GM12891 (cell line): Measurements from ENCODE around the gene ERMARD.

Experiments used
- DNase-seq: peaks from one replicate; pipeline ENCODE4 v3.0.0; 2011; ENCODE audit warnings: low spot score; ENCODE audit not compliant: insufficient read length
- FAIRE-seq: peaks from 2 replicates; lab custom pipeline; 2011; peaks lifted over from hg19 to GRCh38; lab: Jason Lieb, UNC
- PAX5 ChIP-seq: IDR thresholded peaks from 2 replicates; pipeline ENCODE4 v1.6.1; 2011; ENCODE audit warnings: low read length, moderate library complexity, mild to moderate bottlenecking; ENCODE audit not compliant: insufficient read depth, severe bottlenecking
- POLR2A ChIP-seq: IDR thresholded peaks from 2 replicates; pipeline ENCODE4 v1.6.1; 2011; ENCODE audit warnings: low read depth, low read length, control low read depth
- POLR2AphosphoS5 ChIP-seq: IDR thresholded peaks from 2 replicates; pipeline ENCODE4 v1.6.1; 2011; ENCODE audit warnings: low read depth, low read length, control low read depth
- POU2F2 ChIP-seq: IDR thresholded peaks from 2 replicates; pipeline ENCODE4 v1.6.1; 2011; ENCODE audit warnings: low read depth, mild to moderate bottlenecking, control low read depth, low read length, moderate library complexity
- SPI1 ChIP-seq: IDR thresholded peaks from 2 replicates; pipeline ENCODE4 v1.6.1; 2011; ENCODE audit warnings: low read depth, low read length, control low read depth
- TAF1 ChIP-seq: IDR thresholded peaks from 2 replicates; pipeline ENCODE4 v1.6.1; 2011; ENCODE audit warnings: low read depth, low read length, control low read depth

Gene ERMARD

DNA sequence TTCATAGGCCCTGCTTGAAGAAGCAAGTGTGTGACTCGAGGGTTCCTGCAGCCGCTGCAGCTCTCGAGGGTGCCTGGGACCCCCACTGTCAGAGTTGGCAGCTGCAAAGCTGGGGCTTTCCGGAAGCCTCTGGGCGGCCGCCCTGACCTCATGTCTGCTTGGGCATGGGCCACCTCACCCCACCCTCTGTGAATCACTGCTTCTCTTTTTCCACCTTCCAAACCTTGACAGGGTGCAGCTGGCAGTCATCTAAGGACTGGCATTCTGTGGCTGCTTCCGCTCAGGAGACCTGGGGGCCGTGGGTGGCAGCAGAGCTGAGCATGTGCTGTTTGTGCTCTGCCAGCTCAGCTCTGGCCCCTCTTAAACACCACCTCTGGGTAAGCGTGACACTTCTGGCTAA lies 32.0 kb downstream of the ERMARD start:
- FAIRE-seq (no peak), DNase-seq (no peak)
- TF ChIP-seq SPI1 (no peak), POU2F2 (no peak), POLR2AphosphoS5 (no peak), PAX5 (no peak), TAF1 (no peak), POLR2A (no peak)

DNA sequence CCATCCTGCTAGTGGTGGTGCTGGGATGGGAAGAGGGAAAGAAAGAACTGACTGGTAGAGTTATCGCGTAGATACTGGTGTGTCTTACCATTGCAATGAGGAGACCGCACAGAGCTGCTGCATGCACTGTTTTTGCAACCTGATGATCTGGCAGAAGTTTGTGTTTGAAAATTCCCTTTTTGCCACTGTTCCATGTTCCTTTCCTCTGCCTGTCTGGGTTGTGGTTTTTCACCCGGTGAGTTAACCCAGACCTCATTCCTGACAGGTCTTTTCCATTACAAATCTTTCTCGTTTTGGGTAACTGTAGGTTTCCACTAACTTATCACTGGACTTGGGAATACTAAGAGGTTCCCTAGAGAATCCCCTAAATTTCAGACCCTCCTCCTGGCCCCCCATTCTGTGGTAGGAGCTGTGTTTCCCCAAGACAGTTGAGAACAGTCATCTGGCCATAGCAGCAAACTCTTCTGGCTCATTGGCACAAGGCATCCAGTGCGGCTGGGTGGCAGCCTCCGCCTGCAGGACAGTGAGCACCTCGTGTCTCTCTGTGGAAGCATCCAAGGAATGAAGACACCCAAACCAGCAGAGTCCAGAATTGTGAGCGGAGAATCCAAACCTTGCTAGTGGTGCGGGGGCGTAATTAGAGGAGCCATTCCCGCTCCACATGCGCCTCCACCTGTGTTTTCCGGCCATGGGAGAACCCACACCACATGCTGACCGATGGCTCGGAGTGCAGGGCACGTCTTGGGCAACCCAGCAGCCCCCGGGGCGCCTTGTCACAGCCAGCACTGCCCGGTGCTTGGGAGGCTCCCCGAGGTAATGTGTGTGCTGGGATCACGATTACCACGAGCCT lies 32.8 kb downstream of the ERMARD start:
- FAIRE-seq (no peak), DNase-seq (no peak)
- TF ChIP-seq POLR2AphosphoS5 (no peak), POU2F2 (no peak), POLR2A (no peak), TAF1 (no peak)

DNA sequence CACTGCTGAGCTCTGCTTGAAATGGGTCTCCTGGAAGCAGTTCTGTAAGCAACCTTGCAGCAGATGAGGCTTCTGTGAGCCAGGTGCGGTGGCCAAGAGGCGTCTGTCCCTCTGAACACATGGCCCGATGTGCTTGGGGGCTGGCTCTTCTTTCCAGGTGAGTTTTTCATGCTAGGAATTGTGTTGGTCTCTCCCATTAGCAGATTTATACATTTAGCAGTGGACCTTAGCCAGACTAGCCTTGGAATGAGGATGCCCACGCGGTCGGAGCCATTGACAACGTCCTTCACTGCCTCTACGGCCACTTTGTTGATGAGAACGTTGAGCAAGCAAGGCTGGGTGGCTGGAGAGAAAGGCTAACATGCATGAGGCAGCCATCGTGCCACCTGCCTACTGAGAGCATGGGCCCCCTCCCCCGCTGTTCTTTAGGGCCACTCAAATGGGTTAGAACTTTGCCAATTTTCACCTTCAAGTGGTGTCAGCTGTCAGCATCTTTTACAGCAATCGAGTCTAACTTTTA lies 33.5 kb downstream of the ERMARD start:
- no peak for DNase-seq
- no peak for FAIRE-seq
- no peak for TF ChIP-seq POU2F2
- TF ChIP-seq POLR2AphosphoS5, result no peak
- TF ChIP-seq SPI1, result no peak
- TF ChIP-seq TAF1, result no peak
- no peak for TF ChIP-seq PAX5
- TF ChIP-seq POLR2A, result no peak

DNA sequence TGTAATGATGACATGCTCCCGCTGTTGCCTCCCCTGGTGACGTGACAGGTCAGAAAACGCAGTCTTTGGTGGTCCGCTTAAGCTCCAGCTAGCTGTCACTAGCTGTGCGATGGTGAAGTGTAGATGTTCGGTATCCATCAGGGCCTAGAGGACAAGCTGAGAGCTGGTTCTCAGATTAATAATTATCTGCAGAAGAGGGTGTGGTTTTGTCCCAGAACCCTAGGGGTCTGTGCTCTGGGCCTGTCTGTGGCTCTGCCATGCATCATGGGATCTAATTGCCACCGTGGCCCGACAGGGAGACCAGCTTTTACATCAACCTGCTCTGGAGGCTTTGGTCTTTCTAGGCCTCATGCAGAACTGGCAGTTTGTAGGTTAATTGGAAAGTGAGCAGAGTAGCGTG lies 34.1 kb downstream of the ERMARD start:
- no peak for FAIRE-seq
- no peak for DNase-seq
- TF ChIP-seq TAF1 (no peak), PAX5 (no peak), SPI1 (no peak)

DNA sequence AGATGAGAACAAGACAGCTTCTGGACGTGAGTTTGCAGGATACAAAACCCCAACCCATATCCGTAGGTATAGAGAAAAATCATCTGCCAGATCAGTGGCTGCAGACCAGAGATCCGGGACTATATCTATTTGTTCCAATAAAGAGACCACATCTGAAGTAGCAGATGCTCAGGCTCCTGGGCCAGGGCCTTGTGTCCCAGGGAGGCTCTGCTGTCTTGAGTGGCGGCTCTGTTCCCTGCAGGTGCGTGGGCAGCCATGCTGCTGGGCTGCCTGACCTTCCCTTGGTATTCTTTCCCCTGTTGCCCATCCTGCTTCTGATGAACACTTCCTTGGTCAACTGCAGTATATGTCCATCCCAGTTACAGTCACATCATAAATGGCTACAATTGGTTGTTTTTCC lies 34.9 kb downstream of the ERMARD start:
- TF ChIP-seq TAF1 (no peak), POLR2AphosphoS5 (no peak), POLR2A (no peak), POU2F2 (no peak), SPI1 (no peak), PAX5 (no peak)
- FAIRE-seq, result no peak
- DNase-seq, result no peak

DNA sequence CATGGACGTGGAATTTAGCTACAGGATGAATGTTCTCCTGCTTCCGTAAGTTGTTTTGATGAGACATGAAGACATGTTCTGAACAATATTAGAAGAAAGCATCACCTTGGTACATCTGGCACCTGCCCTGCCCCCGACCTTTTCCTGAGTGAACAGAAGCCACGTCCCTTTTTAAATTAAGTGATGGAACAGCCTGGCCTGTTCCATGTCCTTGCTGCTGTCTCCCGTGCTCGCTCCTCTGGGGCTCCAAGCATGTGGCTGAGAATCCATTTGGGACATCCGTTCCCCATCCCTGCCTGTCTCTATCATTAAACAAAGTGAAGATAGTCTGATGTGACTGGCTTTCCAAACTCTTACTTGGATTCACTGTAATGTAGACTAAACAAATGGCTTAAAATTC lies 36.4 kb downstream of the ERMARD start:
- no peak for TF ChIP-seq SPI1
- no peak for TF ChIP-seq POLR2A
- TF ChIP-seq TAF1, result no peak
- TF ChIP-seq PAX5, result no peak
- no peak for TF ChIP-seq POLR2AphosphoS5
- no peak for TF ChIP-seq POU2F2
- DNase-seq (no peak), FAIRE-seq (no peak)

DNA sequence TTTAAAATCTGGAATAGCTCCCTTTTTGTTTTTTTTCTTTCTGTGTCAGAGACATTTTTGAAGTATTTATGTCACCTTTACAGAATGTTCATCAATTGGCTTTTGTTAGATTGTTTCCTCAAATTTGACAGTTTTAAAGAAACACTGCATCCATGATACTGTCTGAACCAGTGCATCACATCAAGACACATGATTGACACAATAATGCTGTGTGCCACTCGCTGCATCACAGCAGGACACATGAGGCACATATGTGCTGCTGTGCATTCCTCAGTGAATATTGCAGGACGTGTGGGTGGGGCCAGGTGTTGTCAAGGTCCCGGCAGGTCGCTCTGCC lies 37.4 kb downstream of the ERMARD start:
- FAIRE-seq, result no peak
- TF ChIP-seq POLR2AphosphoS5 (no peak), TAF1 (no peak), PAX5 (no peak), SPI1 (no peak), POU2F2 (no peak), POLR2A (no peak)
- DNase-seq, result no peak

DNA sequence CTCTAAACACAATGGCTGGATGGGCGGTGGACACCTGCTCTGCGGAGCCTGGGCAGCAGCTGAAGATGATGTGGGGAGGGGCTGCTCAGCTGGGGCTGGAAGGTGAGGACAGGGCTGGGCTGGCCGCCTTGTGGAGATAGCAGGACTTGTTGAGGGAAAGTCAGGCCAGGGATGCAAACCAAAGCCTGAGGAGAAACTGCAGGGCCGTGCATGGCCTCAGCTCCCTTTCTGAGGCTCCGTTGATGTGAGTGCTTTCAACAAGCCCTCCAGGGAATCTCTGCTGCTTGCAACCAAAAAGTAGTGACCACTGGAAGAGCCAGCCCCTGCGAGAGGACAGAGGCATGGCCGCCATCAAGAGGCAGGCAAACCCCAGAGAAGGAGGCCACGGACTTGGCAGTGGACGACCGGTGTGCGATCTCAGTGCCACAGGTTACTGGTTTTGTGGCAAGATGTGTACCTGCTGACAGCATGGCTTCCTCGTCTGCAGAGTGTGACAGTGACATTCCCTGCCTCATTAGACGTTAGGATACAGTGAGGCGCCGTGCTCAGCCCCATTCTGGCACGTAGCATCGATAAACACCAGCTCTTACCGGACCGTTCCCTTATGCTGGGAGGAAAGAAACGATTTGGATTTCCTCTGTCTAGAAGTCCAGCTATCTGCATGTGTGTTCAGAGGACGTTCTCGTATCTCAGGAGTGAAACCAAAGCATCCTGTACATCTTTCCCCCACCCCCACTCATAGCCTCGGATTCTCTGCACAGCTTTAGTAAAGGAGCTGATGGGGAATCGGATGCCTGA lies 37.9 kb downstream of the ERMARD start:
- FAIRE-seq, result peak; percentile 16
- TF ChIP-seq PAX5 (no peak), TAF1 (no peak), POLR2A (no peak), POU2F2 (no peak), SPI1 (no peak), POLR2AphosphoS5 (no peak)
- DNase-seq, result no peak

DNA sequence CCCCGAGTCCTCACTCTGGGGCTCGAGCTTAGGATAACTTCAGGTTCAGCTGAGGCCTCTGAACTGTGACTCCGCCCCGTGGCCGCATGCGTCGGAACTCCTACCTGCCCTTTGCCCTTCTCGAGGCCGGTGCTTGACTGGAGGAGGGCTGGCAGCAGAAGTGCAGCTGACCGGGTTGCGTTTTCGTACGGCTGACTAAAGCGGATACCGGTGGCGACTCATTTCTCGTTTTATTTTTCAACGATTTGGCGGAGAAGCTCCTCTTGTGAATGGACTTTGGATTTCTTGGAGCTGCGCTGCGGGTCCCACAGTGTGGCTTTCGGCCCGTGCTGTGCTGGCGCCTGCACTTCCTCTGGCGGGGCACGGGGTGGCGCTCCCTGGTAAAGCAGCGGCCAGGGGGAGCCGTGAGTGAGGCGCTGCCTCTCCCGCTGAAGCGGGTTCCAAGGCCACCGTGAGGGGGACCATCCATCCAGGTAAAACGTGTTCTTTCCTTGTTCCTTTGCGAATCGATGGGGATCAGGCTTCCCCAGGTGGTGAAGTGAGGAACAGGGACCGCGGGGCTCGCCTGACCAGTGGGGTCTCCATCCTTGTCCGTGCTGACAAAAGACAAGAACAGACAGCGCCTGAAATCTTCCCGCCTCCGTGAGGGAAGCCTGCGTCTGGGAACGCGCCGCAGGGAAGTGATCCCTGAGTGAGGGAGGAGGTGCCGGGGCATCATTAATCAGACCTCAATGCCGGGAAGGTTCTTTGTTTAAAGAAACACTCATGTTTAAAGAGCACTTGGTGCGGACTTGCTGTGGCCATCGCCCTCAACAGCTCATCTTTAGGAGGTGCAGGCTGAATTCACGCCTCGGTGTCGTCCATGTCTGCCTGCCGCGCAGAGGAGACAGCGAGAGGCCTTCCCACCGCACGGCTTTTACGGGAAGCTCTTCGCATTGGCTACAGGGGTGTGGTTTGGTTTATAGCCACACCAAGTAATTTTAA lies 38.8 kb downstream of the ERMARD start:
- TF ChIP-seq PAX5 (no peak), POU2F2 (no peak), POLR2AphosphoS5 (no peak), POLR2A (no peak), SPI1 (peak; percentile 45; the same call in 1 of the 2 replicates), TAF1 (no peak)
- peak; percentile 80 for DNase-seq
- peak; percentile 78 for FAIRE-seq

DNA sequence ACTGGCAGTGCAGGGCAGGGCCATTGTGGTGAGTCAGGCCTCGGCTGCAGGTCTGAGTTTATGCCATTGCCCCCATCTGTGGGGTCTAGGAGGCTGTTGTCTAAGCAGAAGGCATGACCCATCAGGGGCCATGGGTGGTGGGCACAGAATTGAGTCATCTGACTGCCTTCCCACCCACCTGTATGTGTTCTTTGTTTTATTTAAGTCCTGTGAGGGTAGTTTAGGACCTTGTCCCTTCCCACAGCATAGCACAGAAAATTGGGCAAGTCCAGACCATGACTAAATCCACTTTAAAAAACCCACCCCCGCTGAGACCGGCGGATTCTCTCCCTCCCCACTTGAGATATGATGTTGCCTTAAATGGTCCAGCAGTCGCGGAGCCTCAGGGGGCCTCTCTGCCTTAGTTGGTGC lies 40.3 kb downstream of the ERMARD start:
- DNase-seq (no peak), FAIRE-seq (no peak)
- TF ChIP-seq POLR2AphosphoS5, result no peak
